ENCODE measurements around the gene TMEM59L.

- no peak for TF ChIP-seq ZBTB33 (IDR thresholded peaks at IDR 0.05)
- TF ChIP-seq CTCF (IDR thresholded peaks at IDR 0.05; ENCODE audit: low read depth, low read length, missing input control) = no peak
- no peak for TF ChIP-seq TAF1 (conservative IDR thresholded peaks at IDR 0.05)
- TF ChIP-seq YY1 (IDR thresholded peaks at IDR 0.05) = no peak
- TF ChIP-seq REST (IDR thresholded peaks at IDR 0.05) = no peak
- no peak for TF ChIP-seq NR2F2 (IDR thresholded peaks at IDR 0.05)
- no peak for TF ChIP-seq ATF3 (IDR thresholded peaks at IDR 0.05)
These were observed 8.2 kb downstream of the TMEM59L start for GRCh38 chr19:18620902-18621301.
